ENCODE measurements around the gene BAK1.
"Not testable (repeated sequence)": the region's sequence is repeated elsewhere in the genome, so short reads cannot be mapped to it uniquely, and the experiment has no call there.

Gene BAK1

DNA sequence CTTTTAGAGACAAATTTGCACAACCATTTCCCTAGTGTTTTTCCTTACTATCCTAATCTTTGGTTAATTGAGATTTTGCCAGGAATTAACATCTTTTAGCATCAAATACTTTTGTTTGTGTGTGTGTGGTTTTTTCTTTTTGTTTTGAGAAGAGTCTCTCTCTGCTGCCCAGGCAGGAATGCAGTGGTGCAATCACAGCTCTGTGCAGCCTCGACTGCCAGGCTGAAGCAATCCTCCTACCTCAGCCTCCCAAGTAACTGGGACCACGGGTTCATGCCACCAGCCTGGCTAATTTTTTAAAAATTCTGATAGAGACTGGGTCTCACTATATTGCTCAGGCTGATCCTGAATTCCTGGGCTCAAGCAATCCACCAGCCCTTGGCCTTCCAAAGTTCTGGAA lies 28.5 kb downstream of the BAK1 start:
- no peak for DNase-seq

DNA sequence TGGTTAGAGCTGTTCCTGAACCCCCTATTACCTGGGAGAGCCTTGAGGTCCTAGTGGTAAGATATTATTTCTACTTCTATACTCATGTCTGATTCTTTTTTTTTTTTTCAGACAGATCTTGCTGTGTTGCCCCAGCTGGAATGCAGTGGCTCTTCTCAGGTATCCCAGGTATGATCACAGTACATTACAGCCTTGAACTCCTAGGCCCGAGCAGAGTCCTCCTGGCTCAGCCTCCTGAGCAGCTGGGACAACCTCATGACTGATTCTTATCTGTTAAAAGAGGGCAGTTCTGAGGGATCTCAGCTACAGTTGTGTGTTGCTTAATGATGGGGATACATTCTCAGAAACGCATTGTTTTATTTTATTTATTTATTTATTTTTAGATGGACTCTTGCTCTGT lies 30.2 kb downstream of the BAK1 start:
- no peak for DNase-seq

DNA sequence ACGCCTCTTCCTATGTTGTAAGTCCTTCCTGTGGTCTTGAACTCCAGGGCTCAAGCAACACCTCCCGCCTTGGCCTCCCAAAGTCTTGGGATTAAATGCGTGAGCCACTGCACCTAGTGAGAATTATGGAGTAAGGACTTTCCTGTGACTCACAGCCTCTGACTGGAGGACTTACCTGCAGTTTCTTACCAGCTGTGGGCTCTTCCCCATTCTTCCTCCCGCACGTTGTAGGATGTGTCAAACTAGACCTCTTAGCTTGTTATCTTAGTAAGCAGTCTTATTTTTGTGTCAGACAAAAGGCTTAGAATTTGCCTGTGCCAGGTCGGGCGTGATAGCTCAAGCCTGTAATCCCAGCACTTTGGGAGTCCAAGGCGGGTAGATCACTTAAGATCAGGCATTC lies 30.9 kb downstream of the BAK1 start:
- DNase-seq = no peak

DNA sequence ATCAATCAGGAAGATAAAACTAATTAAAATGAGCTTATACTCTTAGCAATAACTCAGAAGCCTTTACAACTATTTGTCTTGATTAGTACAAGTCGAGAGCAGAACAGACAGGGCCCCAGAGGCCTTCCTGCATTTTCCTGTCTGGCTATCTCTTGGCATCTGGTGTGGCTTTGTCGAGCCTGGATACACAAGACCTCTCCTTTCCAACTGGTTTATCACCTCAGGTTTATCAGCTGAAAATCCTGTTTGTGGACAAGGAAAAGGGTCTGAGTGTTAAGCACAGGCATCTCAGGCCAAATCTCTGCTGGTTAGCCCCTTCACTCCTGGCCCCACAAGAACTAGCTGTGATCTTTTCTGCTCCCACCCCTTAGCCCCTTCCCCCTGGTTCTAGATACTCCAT lies 32.6 kb downstream of the BAK1 start:
- DNase-seq = no peak

DNA sequence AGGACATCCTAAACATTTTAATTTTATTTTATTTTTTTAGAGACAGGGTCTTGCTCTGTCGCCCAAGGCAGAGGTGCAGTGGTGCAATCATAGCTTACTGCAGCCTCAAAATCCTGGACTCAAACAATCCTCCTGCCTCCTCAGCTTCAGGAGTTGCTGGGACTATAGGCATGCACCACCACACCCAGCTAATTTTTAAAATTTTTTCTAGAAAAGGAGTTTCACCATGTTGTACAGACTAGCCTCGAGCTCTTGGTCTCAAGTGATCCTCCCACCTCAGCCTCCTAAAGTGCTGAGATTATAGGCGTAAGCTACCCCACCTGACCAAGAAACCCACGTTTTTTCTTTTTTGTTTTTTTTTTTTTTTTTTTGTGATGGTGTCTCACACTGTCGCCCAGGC lies 33.3 kb downstream of the BAK1 start:
- DNase-seq = no peak

DNA sequence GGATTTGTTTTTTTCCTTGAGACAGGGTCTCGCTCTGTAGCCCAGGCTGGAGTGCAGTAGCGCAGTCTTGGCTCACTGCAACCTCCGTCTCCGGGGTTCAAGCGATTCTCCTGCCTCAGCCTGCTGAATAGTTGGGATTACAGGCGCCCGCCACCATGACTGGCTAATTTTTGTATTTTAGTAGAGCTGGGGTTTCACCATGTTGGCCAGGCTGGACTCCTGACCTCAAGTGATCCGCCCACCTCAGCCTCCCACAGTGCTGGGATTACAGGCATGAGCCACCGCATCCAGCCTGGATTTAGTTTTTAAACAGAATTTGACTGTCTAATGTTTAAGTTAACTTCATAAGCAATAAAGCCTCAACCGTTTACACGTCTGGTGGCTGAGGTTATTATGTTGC lies 34.8 kb downstream of the BAK1 start:
- not testable (repeated sequence) for DNase-seq

DNA sequence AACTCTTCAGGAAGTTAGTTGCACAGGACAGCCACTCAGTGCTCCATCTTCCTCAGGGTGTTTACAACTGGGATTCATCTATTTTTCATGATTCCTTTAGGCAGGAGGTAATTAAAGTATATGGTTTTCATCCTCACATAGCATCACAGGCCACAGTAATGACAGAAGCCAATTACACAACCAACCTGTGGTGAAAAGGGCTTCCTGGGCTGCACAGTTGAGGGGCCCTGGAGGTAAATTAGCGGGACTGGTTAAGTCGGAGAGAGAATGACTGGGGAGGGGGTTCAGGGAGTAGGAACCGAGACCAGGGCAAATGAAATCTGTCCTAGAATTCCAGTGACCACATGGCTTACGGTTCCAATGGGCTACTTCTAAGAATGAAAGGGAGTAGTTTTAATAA lies 37.0 kb downstream of the BAK1 start:
- no peak for DNase-seq

DNA sequence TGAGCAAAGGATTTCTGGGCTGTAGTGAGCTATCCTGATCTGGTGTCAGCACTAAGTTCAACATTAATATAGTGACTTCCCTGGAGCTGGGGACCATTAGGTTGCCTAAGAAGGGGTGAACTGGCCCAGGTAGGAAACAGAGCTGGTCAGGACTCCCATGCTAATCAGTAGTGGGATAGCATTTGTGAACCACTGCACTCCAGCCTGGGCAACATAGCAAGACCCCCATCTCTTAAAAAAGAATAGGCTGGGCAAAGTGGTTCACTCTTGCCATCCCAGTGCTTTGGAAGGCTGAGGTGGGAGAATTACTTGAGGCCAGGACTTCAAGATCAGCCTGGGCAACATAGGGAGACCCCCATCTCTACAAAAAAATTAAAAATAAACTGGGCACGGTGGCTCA lies 39.3 kb downstream of the BAK1 start:
- no peak for DNase-seq

DNA sequence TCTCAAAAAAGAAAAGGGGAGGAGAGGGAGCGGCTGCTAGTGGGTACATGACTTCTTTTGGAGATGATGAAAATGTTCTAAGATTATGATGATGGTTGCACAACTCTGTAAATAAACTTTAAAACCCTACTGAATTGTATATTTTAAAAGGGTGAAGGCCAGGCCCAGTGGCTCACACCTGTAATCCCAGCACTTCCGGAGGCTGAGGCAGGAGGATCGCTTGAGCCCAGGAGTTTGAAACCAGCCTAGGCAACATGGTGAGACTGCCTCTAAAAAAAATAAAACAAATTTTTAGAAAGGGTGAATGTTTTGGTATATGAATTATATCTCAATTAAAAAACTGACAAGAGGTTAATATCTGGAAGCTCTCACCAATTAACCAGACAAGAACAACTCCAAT lies 45.4 kb downstream of the BAK1 start:
- DNase-seq = no peak

DNA sequence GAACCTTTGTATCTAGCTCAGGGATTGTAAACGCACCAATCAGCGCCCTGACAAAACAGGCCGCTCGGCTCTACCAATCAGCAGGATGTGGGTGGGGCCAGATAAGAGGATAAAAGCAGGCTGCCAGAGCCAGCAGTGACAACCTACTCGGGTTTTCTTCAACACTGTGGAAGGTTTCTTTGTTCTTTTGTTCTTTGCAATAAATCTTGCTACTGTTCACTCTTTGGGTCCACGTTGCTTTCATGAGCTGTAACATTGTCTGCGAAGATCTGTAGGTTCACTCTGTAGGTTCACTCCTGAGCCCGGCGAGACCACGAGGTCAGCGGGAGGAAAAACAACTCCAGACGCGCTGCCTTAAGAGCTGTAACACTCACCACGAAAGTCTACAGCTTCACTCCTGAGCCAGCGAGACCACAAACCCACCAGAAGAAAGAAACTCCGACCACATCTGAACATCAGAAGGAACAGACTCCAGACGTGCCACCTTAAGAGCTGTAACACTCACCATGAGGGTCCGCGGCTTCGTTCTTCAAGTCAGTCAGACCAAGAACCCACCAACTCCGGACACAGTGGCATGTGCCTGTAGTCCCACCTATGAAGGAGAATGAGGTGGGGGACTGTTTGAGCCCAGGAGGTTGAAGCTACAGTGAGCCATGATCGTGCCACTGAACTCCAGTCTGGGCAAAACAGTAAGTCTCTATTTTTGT lies 46.8 kb downstream of the BAK1 start:
- DNase-seq = not testable (repeated sequence)

DNA sequence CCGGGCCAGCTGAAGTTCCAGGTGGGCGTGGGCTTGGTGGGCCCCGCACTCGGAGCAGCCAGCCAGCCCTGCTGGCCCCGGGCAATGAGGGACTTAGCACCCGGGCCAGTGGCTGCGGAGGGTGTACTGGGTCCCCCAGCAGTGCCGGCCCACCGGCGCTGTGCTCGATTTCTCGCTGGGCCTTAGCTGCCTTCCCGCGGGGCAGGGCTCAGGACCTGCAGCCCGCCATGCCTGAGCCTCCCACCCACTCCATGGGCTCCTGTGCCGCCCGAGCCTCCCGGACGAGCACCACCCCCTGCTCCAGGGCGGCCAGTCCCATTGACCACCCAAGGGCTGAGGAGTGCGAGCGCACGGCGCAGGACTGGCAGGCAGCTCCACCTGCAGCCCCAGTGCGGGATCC lies 47.6 kb downstream of the BAK1 start:
- not testable (repeated sequence) for DNase-seq

DNA sequence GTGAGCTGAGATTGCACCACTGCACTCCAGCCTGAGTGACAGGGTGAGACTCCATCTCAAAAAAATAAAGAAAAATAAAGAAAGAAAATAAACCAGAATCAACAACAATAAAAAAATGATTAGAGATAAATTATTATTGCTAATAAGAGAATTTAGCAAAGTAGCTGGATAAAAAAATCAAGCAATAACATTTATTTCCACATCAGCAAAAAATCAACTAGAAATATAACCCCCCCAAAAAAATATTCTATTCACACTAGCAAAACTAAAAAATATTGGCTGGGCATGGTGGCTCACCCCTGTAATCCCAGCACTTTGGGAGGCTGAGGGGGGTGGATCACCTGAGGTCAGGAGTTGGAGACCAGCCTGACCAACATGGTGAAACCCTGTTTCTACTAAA lies 49.5 kb downstream of the BAK1 start:
- not testable (repeated sequence) for DNase-seq

All from C1 segment of cervical spinal cord (tissue), 14 donors.